Activated CD4-positive, alpha-beta memory T cell treated with anti-CD3 and anti-CD28 coated beads for 36 hours (primary cell): Measurements from ENCODE around the gene MS4A2. TPM values are rescaled to one million over a fixed set of nuclear protein-coding genes. Genes with fewer than 3 reads are reported as not detected.
"Not testable (repeated sequence)": the region's sequence is repeated elsewhere in the genome, so short reads cannot be mapped to it uniquely, and the experiment has no call there.

ENCODE experiments used
- CTCF ChIA-PET: fragments of 350-600 bp; sonication (Branson Sonifier 250); formaldehyde crosslinking; loops from one replicate; lab custom pipeline; 2021; ENCODE audit warnings: antibody characterized with exemption, inconsistent platforms; lab: Charles Lee
- POLR2A ChIA-PET: fragments of 350-600 bp; sonication (Branson Sonifier 250); formaldehyde crosslinking; loops from one replicate; lab custom pipeline; 2021; ENCODE audit warnings: antibody characterized with exemption; lab: Charles Lee
- DNase-seq: peaks from one replicate; pipeline ENCODE4 v3.0.0-alpha.2; 2020
- H3K27ac Mint-ChIP-seq: one replicate; pipeline ENCODE4 v1.8.0; 2021; ENCODE audit warnings: mixed read lengths
- H3K27me3 Mint-ChIP-seq: one replicate; pipeline ENCODE4 v1.8.0; 2021; ENCODE audit warnings: mixed read lengths
- H3K36me3 Mint-ChIP-seq: one replicate; pipeline ENCODE4 v1.8.0; 2021; ENCODE audit warnings: mixed read lengths
- H3K4me1 Mint-ChIP-seq: one replicate; pipeline ENCODE4 v1.8.0; 2021; ENCODE audit warnings: low read depth, mixed read lengths
- H3K4me3 Mint-ChIP-seq: one replicate; pipeline ENCODE4 v1.8.0; 2021; ENCODE audit warnings: mild to moderate bottlenecking, mixed read lengths
- H3K9me3 Mint-ChIP-seq: one replicate; pipeline ENCODE4 v1.8.0; 2021; ENCODE audit warnings: mixed read lengths
- intact Hi-C: fragments of 100-400 bp; cut with micrococcal nuclease; formaldehyde crosslinking; loops from one replicate; pipeline ENCODE4 v1.15.1; 2023
- total RNA-seq, 2 experiments: library from RNA; stranded (reverse); gene quantifications; one replicate each; pipeline ENCODE4 v1.2.3, GENCODE V29; 2021

Gene MS4A2
- total RNA-seq, 2 experiments from 2014 or later: not detected

DNA sequence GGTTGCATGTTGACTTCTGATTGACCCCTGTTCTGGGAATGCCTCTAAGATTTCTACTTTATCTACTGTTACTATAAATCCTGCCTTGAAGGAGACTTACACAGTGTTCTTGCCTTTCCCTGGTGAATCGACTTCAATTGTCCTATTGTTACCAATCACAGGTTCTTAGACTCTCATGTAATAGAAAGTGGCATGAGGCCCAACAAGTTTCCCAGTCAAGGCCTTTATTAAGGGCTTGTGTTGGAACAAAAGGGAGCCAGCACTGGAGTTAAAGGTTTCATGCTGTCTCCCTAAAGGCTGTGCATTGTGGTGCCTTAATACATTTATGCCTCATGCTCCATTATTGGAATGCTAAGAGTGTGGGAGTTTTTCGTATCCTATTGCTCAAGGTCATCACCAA, 23.3 kb downstream of the MS4A2 start:
- no peak for DNase-seq
- no peaks in the 10 kb centered on the region for H3K27me3 Mint-ChIP-seq
- H3K4me1 Mint-ChIP-seq: no peaks in the 10 kb centered on the region
- CTCF ChIA-PET: no interaction called here
- no peaks in the 10 kb centered on the region for H3K36me3 Mint-ChIP-seq
- H3K27ac Mint-ChIP-seq: no peak overlapping the region
- H3K9me3 Mint-ChIP-seq: no peaks in the 10 kb centered on the region
- H3K4me3 Mint-ChIP-seq: no peak overlapping the region
- intact Hi-C loops: no loop called here
- POLR2A ChIA-PET: no interaction called here

DNA sequence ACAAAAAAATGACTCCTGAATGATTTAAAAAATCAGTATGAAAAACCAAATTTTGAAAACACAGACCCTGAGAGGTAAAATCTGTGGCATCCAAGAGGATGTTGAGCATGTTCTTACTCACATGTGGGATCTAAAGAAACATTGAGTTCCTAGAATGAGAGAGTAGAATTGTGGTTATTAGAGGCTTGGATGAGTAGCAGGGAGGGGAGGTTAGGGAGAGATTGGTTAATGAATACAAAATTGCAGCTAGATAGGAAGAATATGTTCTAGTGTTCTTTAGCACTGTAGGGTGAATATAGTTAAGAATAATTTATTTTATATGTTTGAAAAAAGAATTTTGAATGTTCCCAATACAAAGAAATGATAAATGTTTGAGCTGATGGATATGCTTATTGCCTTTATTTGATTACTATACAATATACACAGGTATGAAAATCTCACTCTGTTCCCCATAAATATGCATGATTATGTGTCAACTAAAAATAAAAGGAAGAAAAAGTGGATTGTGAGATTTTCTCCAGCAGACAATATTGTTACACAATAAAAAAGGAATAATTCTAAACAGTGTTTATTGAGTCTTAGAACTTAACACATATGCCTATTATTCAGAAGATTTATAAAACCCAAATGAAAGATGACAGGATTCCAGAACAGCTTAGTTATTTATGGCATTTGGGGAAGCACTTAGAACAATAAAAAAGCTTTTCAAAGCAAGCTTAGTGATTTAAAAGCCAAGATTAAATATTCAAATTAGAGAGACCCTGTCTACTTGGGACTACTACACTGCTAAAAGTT, 28.7 kb downstream of the MS4A2 start:
- Mint-ChIP-seq H3K4me3 (no peak overlapping the region), H3K27ac (no peak overlapping the region), H3K27me3 (no peaks in the 10 kb centered on the region), H3K36me3 (no peaks in the 10 kb centered on the region), H3K9me3 (no peaks in the 10 kb centered on the region), H3K4me1 (no peaks in the 10 kb centered on the region)
- no peak for DNase-seq
- ChIA-PET CTCF (no interaction called here), POLR2A (no interaction called here)
- intact Hi-C loops: no loop called here

DNA sequence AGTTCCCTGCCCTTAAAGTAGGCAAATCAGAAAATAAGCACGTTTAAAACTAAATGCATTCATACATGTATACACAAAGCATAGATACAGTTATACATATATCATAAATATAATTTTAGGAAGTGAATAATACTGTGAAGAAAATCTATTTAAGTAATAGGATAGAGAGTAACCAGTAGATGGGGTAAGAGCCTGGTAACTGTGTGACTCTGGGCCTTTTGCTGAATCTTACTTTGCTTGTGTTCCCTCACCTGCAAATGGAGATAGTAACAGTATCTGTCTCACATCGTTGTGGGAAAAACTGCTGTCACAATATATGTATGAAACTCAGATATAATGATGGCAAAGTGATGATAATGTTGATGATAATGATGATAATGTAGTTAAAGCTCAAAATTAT, 29.9 kb downstream of the MS4A2 start:
- DNase-seq: no peak
- no peaks in the 10 kb centered on the region for H3K27me3 Mint-ChIP-seq
- ChIA-PET POLR2A (no interaction called here), CTCF (no interaction called here)
- no peaks in the 10 kb centered on the region for H3K36me3 Mint-ChIP-seq
- H3K27ac Mint-ChIP-seq: no peak overlapping the region
- intact Hi-C loops: no loop called here
- H3K4me3 Mint-ChIP-seq: no peak overlapping the region
- no peaks in the 10 kb centered on the region for H3K4me1 Mint-ChIP-seq
- H3K9me3 Mint-ChIP-seq: no peaks in the 10 kb centered on the region

DNA sequence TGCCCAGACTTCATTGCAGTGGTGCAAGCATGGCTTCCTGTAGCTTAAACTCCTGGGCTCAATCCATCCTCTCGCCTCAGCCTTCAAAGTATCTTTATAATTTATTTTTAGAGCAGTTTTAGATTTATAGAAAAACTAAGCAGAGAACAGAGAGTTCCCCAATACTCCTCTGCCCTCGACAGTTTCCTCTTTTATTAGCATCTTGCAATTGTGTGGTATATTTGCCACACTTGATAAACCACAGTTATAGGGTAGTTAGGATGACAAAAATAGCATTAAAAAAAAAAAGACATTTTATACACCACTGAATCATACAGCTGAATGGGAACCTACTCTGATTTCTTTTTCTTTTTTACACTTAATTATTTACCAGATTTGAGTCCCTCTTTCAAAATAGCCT, 31.2 kb downstream of the MS4A2 start:
- Mint-ChIP-seq H3K27ac (no peak overlapping the region), H3K4me3 (no peak overlapping the region), H3K9me3 (no peaks in the 10 kb centered on the region), H3K36me3 (no peaks in the 10 kb centered on the region), H3K4me1 (no peaks in the 10 kb centered on the region), H3K27me3 (no peaks in the 10 kb centered on the region)
- ChIA-PET CTCF (no interaction called here), POLR2A (no interaction called here)
- intact Hi-C loops: no loop called here
- no peak for DNase-seq

DNA sequence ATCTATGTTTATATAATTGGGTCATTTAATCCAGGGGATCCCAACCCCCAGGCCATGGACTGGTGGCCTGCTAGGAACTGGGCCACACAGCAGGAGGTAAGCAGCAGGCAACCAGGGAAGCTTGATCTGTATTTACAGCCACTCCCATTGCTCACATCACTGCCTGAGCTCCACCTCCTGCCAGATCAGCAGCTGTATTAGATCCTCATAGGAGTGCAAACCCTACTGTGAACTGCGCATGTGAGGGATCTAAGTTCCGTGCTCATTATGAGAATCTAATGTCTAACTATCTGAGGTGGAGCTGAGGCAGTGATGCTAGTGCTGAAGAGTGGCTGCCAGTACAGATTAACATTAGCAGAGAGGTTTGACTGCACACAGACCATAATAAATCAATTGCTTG, 32.8 kb downstream of the MS4A2 start:
- Mint-ChIP-seq H3K36me3 (no peaks in the 10 kb centered on the region), H3K4me3 (no peak overlapping the region), H3K27ac (no peak overlapping the region), H3K4me1 (no peaks in the 10 kb centered on the region), H3K27me3 (no peaks in the 10 kb centered on the region), H3K9me3 (no peaks in the 10 kb centered on the region)
- intact Hi-C loops: no loop called here
- ChIA-PET POLR2A (no interaction called here), CTCF (no interaction called here)
- DNase-seq: no peak

DNA sequence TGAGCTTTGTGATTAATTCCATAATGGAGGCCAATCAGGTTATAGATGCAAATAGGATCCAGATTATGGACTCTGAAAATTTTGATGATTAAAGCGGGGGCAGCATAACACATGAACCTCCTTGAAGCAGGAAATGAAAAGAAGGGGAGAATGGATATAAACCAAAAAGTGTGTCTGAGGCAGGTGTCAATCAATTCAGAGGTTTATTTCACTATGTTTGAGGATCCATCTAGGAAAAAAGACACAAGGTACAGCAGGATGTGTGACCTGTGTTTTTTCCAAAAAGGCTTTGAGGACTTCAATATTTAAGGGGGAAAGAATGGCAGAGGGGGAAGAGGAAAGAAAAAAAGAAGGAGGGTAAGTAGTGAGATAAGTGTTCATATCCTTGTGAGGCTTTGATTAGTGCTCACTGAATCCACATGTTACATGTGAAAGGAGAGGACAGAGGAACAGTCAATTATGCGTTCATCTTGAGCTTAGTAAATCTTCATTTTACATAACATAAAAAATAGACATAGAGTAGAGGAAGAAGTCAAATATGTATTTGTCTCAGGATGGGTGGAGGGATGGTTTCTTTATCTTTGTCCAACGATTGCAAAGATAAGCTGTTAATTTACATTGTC, 34.1 kb downstream of the MS4A2 start:
- H3K27me3 Mint-ChIP-seq: no peaks in the 10 kb centered on the region
- ChIA-PET CTCF (no interaction called here), POLR2A (no interaction called here)
- no peaks in the 10 kb centered on the region for H3K4me1 Mint-ChIP-seq
- intact Hi-C loops: no loop called here
- no peak overlapping the region for H3K4me3 Mint-ChIP-seq
- no peaks in the 10 kb centered on the region for H3K9me3 Mint-ChIP-seq
- DNase-seq: no peak
- H3K27ac Mint-ChIP-seq: no peak overlapping the region
- no peaks in the 10 kb centered on the region for H3K36me3 Mint-ChIP-seq

DNA sequence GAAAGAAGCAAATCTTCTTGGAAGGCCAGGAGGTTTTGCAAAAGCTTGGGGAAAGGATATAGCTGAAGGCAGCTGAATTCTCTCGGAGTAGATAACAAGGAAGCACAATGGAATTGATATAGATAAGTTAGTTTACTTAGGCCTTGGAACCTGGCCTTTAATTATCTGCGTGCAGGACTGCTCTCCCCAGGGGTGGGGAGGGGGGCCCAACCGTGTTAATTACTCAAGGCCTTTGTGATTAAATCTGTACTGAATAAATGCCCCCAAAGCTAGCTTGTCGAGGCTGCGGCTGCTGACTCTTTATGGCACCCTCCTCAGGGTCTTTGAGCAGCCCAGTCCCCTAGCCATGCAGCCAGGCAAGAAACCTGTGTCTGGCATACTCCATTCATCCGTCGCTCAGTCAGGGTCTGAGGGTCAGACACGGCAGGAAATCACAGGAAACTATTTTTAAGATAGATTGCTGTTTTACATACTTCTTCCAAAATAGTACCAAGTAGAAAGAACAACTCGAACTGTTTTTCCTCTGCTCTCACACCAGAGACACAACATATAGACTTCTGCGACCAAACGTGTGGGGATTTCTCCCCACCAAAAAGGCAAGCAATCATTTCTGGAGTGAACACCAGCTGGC, 36.5 kb downstream of the MS4A2 start:
- no peaks in the 10 kb centered on the region for H3K36me3 Mint-ChIP-seq
- DNase-seq: no peak
- no peak overlapping the region for H3K4me3 Mint-ChIP-seq
- no peak overlapping the region for H3K27ac Mint-ChIP-seq
- ChIA-PET CTCF (no interaction called here), POLR2A (no interaction called here)
- H3K9me3 Mint-ChIP-seq: no peaks in the 10 kb centered on the region
- intact Hi-C loops: no loop called here
- H3K4me1 Mint-ChIP-seq: no peaks in the 10 kb centered on the region
- H3K27me3 Mint-ChIP-seq: peaks cover 2% of the 10 kb centered on the region

DNA sequence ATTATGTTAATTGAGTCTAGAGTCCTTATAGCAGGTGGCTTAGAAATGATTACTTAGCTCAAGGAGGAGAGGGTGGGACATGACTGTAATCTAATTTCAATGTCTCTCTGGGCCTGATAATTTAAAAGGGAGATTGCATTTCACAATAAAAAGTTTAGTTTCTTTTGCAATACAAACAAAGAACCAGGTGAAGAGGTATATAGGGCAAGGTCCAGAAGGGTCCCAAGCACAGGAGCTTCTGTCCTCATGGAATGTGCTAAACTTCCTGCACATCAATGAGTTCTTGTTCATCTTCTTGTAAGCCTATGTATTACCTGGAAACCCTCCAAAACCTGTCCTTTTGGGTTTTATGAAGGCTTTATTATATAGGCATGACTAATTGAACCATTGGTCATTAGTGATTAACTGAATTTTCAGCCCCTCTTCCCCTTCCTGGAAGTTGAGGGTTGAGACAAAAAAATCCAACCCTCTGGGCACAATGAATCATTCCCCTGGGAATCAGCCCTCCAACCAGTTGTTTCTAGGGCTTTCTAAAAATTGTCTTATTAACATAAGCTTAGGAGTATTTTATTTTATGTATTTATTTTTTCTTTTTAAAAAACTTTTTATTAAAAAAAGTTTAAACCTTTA, 37.6 kb downstream of the MS4A2 start:
- H3K4me1 Mint-ChIP-seq: no peaks in the 10 kb centered on the region
- DNase-seq: no peak
- H3K9me3 Mint-ChIP-seq: no peaks in the 10 kb centered on the region
- no peak overlapping the region for H3K27ac Mint-ChIP-seq
- H3K36me3 Mint-ChIP-seq: no peaks in the 10 kb centered on the region
- ChIA-PET POLR2A (no interaction called here), CTCF (no interaction called here)
- intact Hi-C loops: no loop called here
- peaks cover 2% of the 10 kb centered on the region for H3K27me3 Mint-ChIP-seq
- H3K4me3 Mint-ChIP-seq: no peak overlapping the region

DNA sequence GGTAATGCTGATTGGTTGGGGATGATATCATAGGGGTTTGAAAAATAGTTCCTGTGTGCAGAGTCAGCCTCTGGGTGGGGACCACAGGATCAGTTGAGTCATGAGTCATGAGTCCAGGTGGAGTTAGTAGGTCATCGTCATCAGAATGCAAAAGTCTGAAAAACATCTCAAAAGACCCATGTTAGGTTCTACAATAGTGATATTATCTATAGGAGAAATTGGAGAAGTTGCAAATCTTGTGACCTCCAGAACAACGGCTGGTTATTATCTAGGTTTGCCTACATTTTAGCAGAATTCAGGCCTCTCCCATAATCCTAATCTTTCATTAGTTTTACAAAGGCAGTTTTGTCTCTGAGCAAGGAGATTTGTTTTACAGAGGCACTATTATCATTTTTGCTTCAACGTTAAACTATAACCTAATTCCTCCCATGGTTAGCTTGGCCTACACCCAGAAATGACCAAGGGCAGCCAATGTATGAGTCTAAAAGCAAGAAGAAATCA, 38.9 kb downstream of the MS4A2 start:
- H3K9me3 Mint-ChIP-seq: no peaks in the 10 kb centered on the region
- DNase-seq: no peak
- H3K4me3 Mint-ChIP-seq: no peak overlapping the region
- peaks cover 5% of the 10 kb centered on the region for H3K27me3 Mint-ChIP-seq
- no peak overlapping the region for H3K27ac Mint-ChIP-seq
- POLR2A ChIA-PET: no interaction called here
- no peaks in the 10 kb centered on the region for H3K4me1 Mint-ChIP-seq
- CTCF ChIA-PET: no interaction called here
- no peaks in the 10 kb centered on the region for H3K36me3 Mint-ChIP-seq
- intact Hi-C loops: no loop called here

DNA sequence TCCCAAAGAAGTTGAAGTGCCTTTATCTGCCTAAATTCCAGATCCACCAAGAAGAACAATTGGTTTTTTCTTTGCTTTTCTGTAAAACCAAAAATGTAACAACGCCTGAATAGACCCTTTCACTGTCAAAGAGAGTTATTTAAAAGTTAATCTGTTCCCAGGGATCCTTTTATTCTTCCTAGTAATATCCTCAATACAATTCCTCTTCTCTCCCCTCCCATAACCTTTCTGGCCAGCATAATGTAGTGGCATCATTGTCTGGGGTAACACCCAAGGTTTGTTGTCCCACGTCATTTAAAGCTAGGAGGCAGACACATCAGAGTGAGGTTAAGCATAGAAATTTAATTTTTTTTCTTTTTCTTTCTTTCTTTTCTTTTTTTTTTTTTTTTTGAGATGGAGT, 39.9 kb downstream of the MS4A2 start:
- intact Hi-C loops: no loop called here
- ChIA-PET CTCF (no interaction called here), POLR2A (no interaction called here)
- Mint-ChIP-seq H3K4me3 (no peak overlapping the region), H3K4me1 (no peaks in the 10 kb centered on the region), H3K9me3 (peaks cover under 1% of the 10 kb centered on the region), H3K36me3 (no peaks in the 10 kb centered on the region), H3K27me3 (peaks cover 5% of the 10 kb centered on the region), H3K27ac (no peak overlapping the region)
- no peak for DNase-seq

DNA sequence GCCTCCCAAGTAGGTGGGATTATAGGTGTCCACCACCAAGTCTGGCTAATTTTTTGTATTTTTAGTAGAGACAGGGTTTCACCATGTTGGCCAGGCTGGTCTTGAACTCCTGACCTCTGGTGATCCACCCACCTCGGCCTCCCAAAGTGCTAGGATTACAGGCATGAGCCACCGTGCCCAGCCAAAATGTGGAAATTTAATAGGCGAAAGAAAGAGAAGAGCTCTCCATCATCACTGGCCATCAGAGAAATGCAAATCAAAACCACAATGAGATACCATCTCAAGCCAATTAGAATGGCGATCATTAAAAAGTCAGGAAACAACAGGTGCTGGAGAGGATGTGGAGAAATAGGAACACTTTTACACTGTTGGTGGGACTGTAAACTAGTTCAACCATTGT, 40.4 kb downstream of the MS4A2 start:
- POLR2A ChIA-PET, CTCF ChIA-PET: not testable (repeated sequence)

DNA sequence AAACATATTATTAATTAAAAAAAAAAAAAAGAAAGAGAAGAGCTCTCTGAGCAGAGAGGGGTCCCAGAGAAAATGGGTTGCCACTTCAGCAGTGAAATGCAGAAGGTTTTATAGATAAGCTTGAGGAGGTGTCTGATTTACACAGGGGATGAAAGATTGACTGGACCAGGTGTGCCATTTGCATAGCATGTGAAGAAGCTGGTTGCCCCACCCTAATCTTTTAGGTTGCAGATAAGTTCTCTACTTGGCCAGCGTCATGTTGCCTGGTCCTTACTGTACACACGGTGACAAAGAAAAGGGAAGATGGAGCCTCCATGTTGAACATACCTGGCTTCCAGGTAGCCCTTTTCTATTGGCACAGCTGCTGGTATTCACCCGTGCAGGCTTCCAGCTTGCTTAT, 41.4 kb downstream of the MS4A2 start:
- Mint-ChIP-seq H3K4me3 (no peak overlapping the region), H3K36me3 (no peaks in the 10 kb centered on the region), H3K9me3 (peaks cover 4% of the 10 kb centered on the region), H3K27me3 (peaks cover 5% of the 10 kb centered on the region), H3K4me1 (no peaks in the 10 kb centered on the region), H3K27ac (no peak overlapping the region)
- intact Hi-C loops: loop anchor here (1.0 to 5.0 kb wide), 2 partner anchors 308 to 376 kb away; no protein-coding TSS in a partner anchor
- POLR2A ChIA-PET: no interaction called here
- CTCF ChIA-PET: no interaction called here
- DNase-seq: no peak

More for the DNA sequence above, 40.4 kb downstream of the MS4A2 start:
- H3K4me3 Mint-ChIP-seq, H3K27me3 Mint-ChIP-seq, H3K36me3 Mint-ChIP-seq, intact Hi-C loops, H3K9me3 Mint-ChIP-seq, H3K4me1 Mint-ChIP-seq, H3K27ac Mint-ChIP-seq, DNase-seq: not testable (repeated sequence)
